ENCODE measurements around the gene TENT4A.

DNA sequence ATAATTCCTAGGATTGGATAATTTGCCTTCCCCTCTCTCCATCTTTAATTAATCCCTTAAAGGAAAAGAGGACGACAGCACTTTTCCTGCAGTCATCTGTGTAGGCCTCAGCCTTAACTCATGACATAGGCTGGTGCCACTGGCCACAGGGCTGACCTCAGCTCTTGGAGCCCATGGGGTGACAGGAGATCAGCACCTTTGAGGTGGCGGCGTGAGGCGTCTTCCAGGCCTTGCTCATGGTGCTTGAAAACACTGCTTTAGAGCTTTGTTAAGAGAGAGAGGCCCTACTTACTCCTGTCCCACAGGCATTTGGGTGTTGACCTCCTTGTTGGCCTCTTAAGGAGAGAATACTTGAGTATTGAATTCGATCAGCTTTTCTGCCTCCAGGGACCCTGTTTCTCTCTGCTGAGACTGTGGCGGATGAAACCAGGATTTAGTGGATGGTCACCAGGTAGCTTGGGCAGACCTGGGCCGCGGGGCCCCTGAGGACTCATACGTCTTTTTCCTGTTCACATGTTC lies 23.4 kb downstream of the TENT4A start:
- TF ChIP-seq, protein P1, sequence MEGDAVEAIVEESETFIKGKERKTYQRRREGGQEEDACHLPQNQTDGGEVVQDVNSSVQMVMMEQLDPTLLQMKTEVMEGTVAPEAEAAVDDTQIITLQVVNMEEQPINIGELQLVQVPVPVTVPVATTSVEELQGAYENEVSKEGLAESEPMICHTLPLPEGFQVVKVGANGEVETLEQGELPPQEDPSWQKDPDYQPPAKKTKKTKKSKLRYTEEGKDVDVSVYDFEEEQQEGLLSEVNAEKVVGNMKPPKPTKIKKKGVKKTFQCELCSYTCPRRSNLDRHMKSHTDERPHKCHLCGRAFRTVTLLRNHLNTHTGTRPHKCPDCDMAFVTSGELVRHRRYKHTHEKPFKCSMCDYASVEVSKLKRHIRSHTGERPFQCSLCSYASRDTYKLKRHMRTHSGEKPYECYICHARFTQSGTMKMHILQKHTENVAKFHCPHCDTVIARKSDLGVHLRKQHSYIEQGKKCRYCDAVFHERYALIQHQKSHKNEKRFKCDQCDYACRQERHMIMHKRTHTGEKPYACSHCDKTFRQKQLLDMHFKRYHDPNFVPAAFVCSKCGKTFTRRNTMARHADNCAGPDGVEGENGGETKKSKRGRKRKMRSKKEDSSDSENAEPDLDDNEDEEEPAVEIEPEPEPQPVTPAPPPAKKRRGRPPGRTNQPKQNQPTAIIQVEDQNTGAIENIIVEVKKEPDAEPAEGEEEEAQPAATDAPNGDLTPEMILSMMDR (IDR thresholded peaks at IDR 0.05): no peak
- TF ChIP-seq POLR2A (IDR thresholded peaks at IDR 0.05): no peak
